Measurements from ENCODE around the gene CARD10.

The CARD10 gene

GRCh38 chr22:37496651-37497050 is 22.6 kb downstream of the CARD10 start:
- no peaks in the 10 kb centered on the region for H3K36me3 ChIP-seq (ENCODE audit: insufficient read depth, low read length)
- no peak overlapping the region for H3K9ac ChIP-seq (ENCODE audit: low read depth, low read length, poor library complexity, severe bottlenecking)
- no peak overlapping the region for H3K4me3 ChIP-seq (ENCODE audit: low read length, poor library complexity, severe bottlenecking)
- no peak overlapping the region for H3K4me2 ChIP-seq (ENCODE audit: low read depth, low read length, poor library complexity, severe bottlenecking)
- no peak overlapping the region for H2AFZ ChIP-seq (ENCODE audit: low read length)
- TF ChIP-seq EZH2phosphoT487 (IDR thresholded peaks at IDR 0.05; ENCODE audit: borderline replicate concordance) (no peak), CTCF (conservative IDR thresholded peaks at IDR 0.05; ENCODE audit: low read length) (no peak)
- no peaks in the 10 kb centered on the region for H4K20me1 ChIP-seq (ENCODE audit: insufficient read depth, low read length, poor library complexity, severe bottlenecking)
- H3K4me1 ChIP-seq (ENCODE audit: insufficient read depth, low read length, poor library complexity, severe bottlenecking) = peaks cover under 1% of the 10 kb centered on the region
- H3K79me2 ChIP-seq (ENCODE audit: insufficient read depth, low read length) = no peaks in the 10 kb centered on the region
- no peaks in the 10 kb centered on the region for H3F3A ChIP-seq (ENCODE audit: low read depth)
- no peaks in the 10 kb centered on the region for H3K9me3 ChIP-seq (ENCODE audit: insufficient read depth, low read depth, low read length)
- H3K27me3 ChIP-seq (ENCODE audit: insufficient read depth, low read length, poor library complexity, severe bottlenecking) = no peaks in the 10 kb centered on the region
- no peaks in the 10 kb centered on the region for H3K9me2 ChIP-seq (replicated peaks; ENCODE audit: low read depth, low read length)

- H3K4me1 ChIP-seq (ENCODE audit: insufficient read depth, low read length, poor library complexity, severe bottlenecking) = no peaks in the 10 kb centered on the region
- H3K4me3 ChIP-seq (ENCODE audit: low read length, poor library complexity, severe bottlenecking) = no peak overlapping the region
- H3F3A ChIP-seq (ENCODE audit: low read depth) = no peaks in the 10 kb centered on the region
- no peak overlapping the region for H2AFZ ChIP-seq (ENCODE audit: low read length)
- no peak for TF ChIP-seq EZH2phosphoT487 (IDR thresholded peaks at IDR 0.05; ENCODE audit: borderline replicate concordance)
- TF ChIP-seq CTCF (conservative IDR thresholded peaks at IDR 0.05; ENCODE audit: low read length) = no peak
- H3K79me2 ChIP-seq (ENCODE audit: insufficient read depth, low read length) = no peaks in the 10 kb centered on the region
- H3K9me3 ChIP-seq (ENCODE audit: insufficient read depth, low read depth, low read length) = no peaks in the 10 kb centered on the region
- H3K9ac ChIP-seq (ENCODE audit: low read depth, low read length, poor library complexity, severe bottlenecking) = no peak overlapping the region
- H3K27me3 ChIP-seq (ENCODE audit: insufficient read depth, low read length, poor library complexity, severe bottlenecking) = no peaks in the 10 kb centered on the region
- H4K20me1 ChIP-seq (ENCODE audit: insufficient read depth, low read length, poor library complexity, severe bottlenecking) = no peaks in the 10 kb centered on the region
- H3K4me2 ChIP-seq (ENCODE audit: low read depth, low read length, poor library complexity, severe bottlenecking) = no peak overlapping the region
- no peaks in the 10 kb centered on the region for H3K9me2 ChIP-seq (replicated peaks; ENCODE audit: low read depth, low read length)
- no peaks in the 10 kb centered on the region for H3K36me3 ChIP-seq (ENCODE audit: insufficient read depth, low read length)
Observed at GRCh38 chr22:37493979-37494378, 25.2 kb downstream of the CARD10 start.

GRCh38 chr22:37492428-37493344 is 26.5 kb downstream of the CARD10 start:
- H3K27me3 ChIP-seq (ENCODE audit: insufficient read depth, low read length, poor library complexity, severe bottlenecking) = no peaks in the 10 kb centered on the region
- H3K9ac ChIP-seq (ENCODE audit: low read depth, low read length, poor library complexity, severe bottlenecking) = no peak overlapping the region
- no peaks in the 10 kb centered on the region for H3K4me1 ChIP-seq (ENCODE audit: insufficient read depth, low read length, poor library complexity, severe bottlenecking)
- no peak overlapping the region for H2AFZ ChIP-seq (ENCODE audit: low read length)
- no peaks in the 10 kb centered on the region for H3K79me2 ChIP-seq (ENCODE audit: insufficient read depth, low read length)
- H3F3A ChIP-seq (ENCODE audit: low read depth) = no peaks in the 10 kb centered on the region
- no peaks in the 10 kb centered on the region for H3K36me3 ChIP-seq (ENCODE audit: insufficient read depth, low read length)
- H3K4me3 ChIP-seq (ENCODE audit: low read length, poor library complexity, severe bottlenecking) = no peak overlapping the region
- H4K20me1 ChIP-seq (ENCODE audit: insufficient read depth, low read length, poor library complexity, severe bottlenecking) = no peaks in the 10 kb centered on the region
- TF ChIP-seq CTCF (conservative IDR thresholded peaks at IDR 0.05; ENCODE audit: low read length) (peak; percentile 70), EZH2phosphoT487 (IDR thresholded peaks at IDR 0.05; ENCODE audit: borderline replicate concordance) (no peak)
- no peaks in the 10 kb centered on the region for H3K9me3 ChIP-seq (ENCODE audit: insufficient read depth, low read depth, low read length)
- no peak overlapping the region for H3K4me2 ChIP-seq (ENCODE audit: low read depth, low read length, poor library complexity, severe bottlenecking)
- H3K9me2 ChIP-seq (replicated peaks; ENCODE audit: low read depth, low read length) = no peaks in the 10 kb centered on the region

All from Loucy (cell line).